Coronary artery (tissue), 2 donors: ENCODE measurements around the gene ARHGEF12.

ENCODE experiments used
- DNase-seq: peaks from one replicate; pipeline ENCODE4 v3.0.0-alpha.2; 2017; ENCODE audit warnings: low spot score
- H3K27ac ChIP-seq, 2 donors: fragments of 200-600 bp; sonication (generic); one replicate each; pipeline ENCODE4 v1.5.1; 2016 to 2019
- H3K4me3 ChIP-seq: fragments of 200-600 bp; sonication (generic); 2 replicates; pipeline ENCODE4 v1.5.1; 2016; ENCODE audit warnings: mild to moderate bottlenecking, moderate library complexity
- CTCF ChIP-seq: fragments of 200-600 bp; sonication (generic); IDR thresholded peaks from one replicate; pipeline ENCODE4 v1.5.1; 2019; ENCODE audit warnings: antibody characterized with exemption

ARHGEF12 gene

GRCh38 chr11:120525261-120526171, 189.3 kb downstream of the ARHGEF12 start:
- TF ChIP-seq CTCF: no peak
- DNase-seq: no peak

GRCh38 chr11:120526241-120526640, 190.0 kb downstream of the ARHGEF12 start:
- H3K4me3 ChIP-seq: no peak overlapping the region

More at GRCh38 chr11:120525261-120526171, 189.3 kb downstream of the ARHGEF12 start:
- H3K27ac ChIP-seq: no peak overlapping the region
- no peak overlapping the region for H3K4me3 ChIP-seq

GRCh38 chr11:120527111-120527761, 191.0 kb downstream of the ARHGEF12 start:
- DNase-seq: no peak
- TF ChIP-seq CTCF: no peak
- Histone ChIP-seq H3K4me3 (no peak overlapping the region), H3K27ac (no peak overlapping the region)

More at GRCh38 chr11:120526241-120526640, 190.0 kb downstream of the ARHGEF12 start:
- DNase-seq: no peak
- TF ChIP-seq CTCF: no peak
- H3K27ac ChIP-seq: no peak overlapping the region

- TF ChIP-seq CTCF: no peak
- H3K4me3 ChIP-seq: no peak overlapping the region
- no peak for DNase-seq
- H3K27ac ChIP-seq: no peak overlapping the region
Measured at GRCh38 chr11:120528749-120529148, 192.5 kb downstream of the ARHGEF12 start.

- DNase-seq: no peak
- no peak overlapping the region for H3K27ac ChIP-seq
- TF ChIP-seq CTCF: no peak
- H3K4me3 ChIP-seq: no peak overlapping the region
Measured at GRCh38 chr11:120529214-120529613, 193.0 kb downstream of the ARHGEF12 start.

GRCh38 chr11:120529911-120530310, 193.7 kb downstream of the ARHGEF12 start:
- Histone ChIP-seq H3K27ac (no peak overlapping the region), H3K4me3 (no peak overlapping the region)
- no peak for TF ChIP-seq CTCF
- no peak for DNase-seq
